BJ (cell line): Measurements from ENCODE around the gene IL1RL2. TPM values are rescaled to one million over a fixed set of nuclear protein-coding genes. Genes with fewer than 3 reads are reported as not detected.
A peak's percentile ranks its signal among the peaks of the same experiment; 100 is the strongest.

Experiments used
- CTCF ChIA-PET: fragments of 350-600 bp; formaldehyde crosslinking; extraction: SDS; loops from one replicate; lab custom pipeline; 2021; ENCODE audit warnings: antibody characterized with exemption, inconsistent platforms; lab: Yijun Ruan, JAX
- POLR2A ChIA-PET: fragments of 300-600 bp; sonication (Branson Sonifier 250); formaldehyde crosslinking; extraction: SDS; loops from one replicate; lab custom pipeline; 2021; ENCODE audit warnings: antibody characterized with exemption; lab: Charles Lee
- DNase-seq: peaks from one replicate; pipeline ENCODE4 v3.0.0-alpha.2; 2011; ENCODE audit warnings: low read depth
- H3K27me3 ChIP-seq: 2 replicates; pipeline ENCODE4 v1.6.0; 2011; ENCODE audit warnings: low read length; ENCODE audit not compliant: control insufficient read depth, insufficient read depth
- H3K36me3 ChIP-seq: 2 replicates; pipeline ENCODE4 v1.5.1; 2011; ENCODE audit warnings: low read length; ENCODE audit not compliant: control insufficient read depth, insufficient read depth
- H3K4me3 ChIP-seq: 2 replicates; pipeline ENCODE4 v1.5.1; 2011; ENCODE audit warnings: low read depth, mild to moderate bottlenecking, control low read depth, low read length
- polyA minus RNA-seq: library from RNA; depleted of rRNA, polyadenylated mRNA; stranded (reverse); fragments of >200 nt; gene quantifications from 2 replicates; pipeline ENCODE4 v1.2.3, GENCODE V29; 2011; rRNA and poly(A)+ RNA removed
- polyA plus RNA-seq: library from polyadenylated mRNA; depleted of rRNA; stranded (reverse); fragments of >200 nt; gene quantifications from 2 replicates; pipeline ENCODE4 v1.2.3, GENCODE V29; 2011; rRNA removed
- TF ChIP-seq, protein P1 (sequence below): IDR thresholded peaks from 2 replicates; pipeline ENCODE4 v1.5.1; 2011; ENCODE audit warnings: low read depth, mild to moderate bottlenecking, control low read depth, inconsistent platforms, low read length, moderate library complexity; ENCODE audit not compliant: insufficient read depth

IL1RL2 gene
- polyA plus RNA-seq: 0.09 and 0.11 TPM in 2 replicates
- polyA minus RNA-seq: 0.15 and 0.28 TPM in 2 replicates

DNA sequence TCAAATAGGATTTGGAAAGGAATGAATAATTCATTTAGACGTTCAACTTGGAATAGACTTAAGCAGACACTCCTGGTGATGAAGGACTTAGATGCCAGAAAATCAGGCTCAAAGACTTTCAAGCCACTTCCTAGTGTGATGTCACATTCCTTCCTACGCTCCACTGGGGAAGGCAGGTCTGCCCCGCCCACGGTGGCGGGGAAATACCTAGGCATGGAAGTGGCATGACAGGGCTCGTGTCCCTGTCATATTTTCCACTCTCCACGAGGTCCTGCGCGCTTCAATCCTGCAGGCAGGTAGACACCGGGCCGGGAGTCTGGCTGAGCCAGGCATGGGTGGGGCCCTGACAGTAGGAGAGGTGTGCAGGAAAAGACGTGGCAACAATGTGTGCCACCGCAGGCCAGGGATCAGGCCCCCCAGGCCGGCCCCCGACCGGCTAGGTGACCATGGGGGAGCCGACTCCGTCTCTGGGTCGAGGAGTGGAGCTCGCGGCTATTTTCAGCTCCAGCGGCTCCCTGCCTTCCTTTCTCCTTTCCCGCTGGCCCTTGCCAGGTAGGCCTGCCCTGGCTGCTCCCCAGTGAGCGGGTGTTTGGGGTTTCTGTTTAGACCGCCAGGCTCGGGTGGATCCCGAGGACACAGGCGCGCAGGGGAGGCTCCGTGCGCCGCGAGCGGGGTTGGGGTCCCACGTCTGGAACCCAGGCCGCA is at the start of gene IL1RL2:
Gene IL1RL2, plus strand, starts transcription at position 233 of the 705 bp plus-strand sequence. CDS start 845 bp downstream, outside the sequence.
- ChIA-PET CTCF (interaction anchor here (1.8 kb wide), 1 partner anchor 54 kb away, joined by 6 read pairs; no protein-coding TSS in a partner anchor), POLR2A (no interaction called here)
- Histone ChIP-seq H3K27me3 (no peaks in the 10 kb centered on the region; the same call in 1 of the 2 replicates), H3K36me3 (no peaks in the 10 kb centered on the region), H3K4me3 (peak within 1 kb of the TSS; percentile 37)
- DNase-seq: no peak
- TF ChIP-seq, protein P1, sequence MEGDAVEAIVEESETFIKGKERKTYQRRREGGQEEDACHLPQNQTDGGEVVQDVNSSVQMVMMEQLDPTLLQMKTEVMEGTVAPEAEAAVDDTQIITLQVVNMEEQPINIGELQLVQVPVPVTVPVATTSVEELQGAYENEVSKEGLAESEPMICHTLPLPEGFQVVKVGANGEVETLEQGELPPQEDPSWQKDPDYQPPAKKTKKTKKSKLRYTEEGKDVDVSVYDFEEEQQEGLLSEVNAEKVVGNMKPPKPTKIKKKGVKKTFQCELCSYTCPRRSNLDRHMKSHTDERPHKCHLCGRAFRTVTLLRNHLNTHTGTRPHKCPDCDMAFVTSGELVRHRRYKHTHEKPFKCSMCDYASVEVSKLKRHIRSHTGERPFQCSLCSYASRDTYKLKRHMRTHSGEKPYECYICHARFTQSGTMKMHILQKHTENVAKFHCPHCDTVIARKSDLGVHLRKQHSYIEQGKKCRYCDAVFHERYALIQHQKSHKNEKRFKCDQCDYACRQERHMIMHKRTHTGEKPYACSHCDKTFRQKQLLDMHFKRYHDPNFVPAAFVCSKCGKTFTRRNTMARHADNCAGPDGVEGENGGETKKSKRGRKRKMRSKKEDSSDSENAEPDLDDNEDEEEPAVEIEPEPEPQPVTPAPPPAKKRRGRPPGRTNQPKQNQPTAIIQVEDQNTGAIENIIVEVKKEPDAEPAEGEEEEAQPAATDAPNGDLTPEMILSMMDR: no peak

DNA sequence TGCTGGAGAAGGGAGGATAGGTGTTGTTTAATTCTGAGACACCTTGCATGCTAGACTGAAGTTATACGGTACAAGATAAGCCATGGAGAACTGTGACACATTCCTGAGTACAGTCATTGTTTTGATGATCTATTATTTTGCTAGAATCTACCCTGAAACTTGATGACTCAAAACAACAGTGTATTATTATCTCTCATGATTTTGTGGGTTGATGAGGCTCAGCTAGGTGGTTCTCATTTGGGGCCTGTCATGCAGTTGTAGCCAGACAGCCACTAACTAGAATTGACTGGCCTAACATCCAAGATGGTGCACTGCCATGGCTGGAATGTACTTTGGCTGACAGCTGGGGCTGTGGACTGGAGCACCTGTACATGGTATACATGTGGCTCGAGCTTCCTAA is 49.7 kb upstream of the IL1RL2 start:
- no peak for DNase-seq
- TF ChIP-seq, protein P1: no peak
- no peaks in the 10 kb centered on the region for H3K36me3 ChIP-seq
- ChIA-PET CTCF (interaction anchor here (2.1 kb wide), 1 partner anchor 103 kb away, joined by 6 read pairs; no protein-coding TSS in a partner anchor), POLR2A (no interaction called here)
- no peaks in the 10 kb centered on the region for H3K27me3 ChIP-seq
- no peak overlapping the region for H3K4me3 ChIP-seq

DNA sequence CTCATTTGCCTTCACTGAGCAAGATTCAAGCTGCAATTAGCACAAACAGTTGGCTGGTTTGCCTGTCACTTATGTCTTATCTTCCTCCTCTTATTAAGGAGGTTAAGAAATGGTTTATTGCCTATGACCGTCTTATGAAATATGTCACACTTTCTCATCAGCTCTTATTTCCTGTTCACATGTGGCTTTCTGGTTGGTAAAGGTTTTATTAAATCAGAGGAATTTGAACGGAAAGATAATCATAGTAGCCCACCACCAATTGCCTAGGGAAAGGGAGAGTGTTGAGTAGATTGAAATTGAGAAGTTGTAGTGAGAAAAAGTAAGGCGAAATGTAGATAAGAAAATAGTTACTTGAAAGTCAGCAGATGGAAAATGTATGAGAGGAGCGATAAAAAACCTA is 48.5 kb upstream of the IL1RL2 start:
- TF ChIP-seq, protein P1: no peak
- CTCF ChIA-PET: no interaction called here
- no peaks in the 10 kb centered on the region for H3K27me3 ChIP-seq
- POLR2A ChIA-PET: no interaction called here
- no peak for DNase-seq
- no peak overlapping the region for H3K4me3 ChIP-seq
- no peaks in the 10 kb centered on the region for H3K36me3 ChIP-seq

DNA sequence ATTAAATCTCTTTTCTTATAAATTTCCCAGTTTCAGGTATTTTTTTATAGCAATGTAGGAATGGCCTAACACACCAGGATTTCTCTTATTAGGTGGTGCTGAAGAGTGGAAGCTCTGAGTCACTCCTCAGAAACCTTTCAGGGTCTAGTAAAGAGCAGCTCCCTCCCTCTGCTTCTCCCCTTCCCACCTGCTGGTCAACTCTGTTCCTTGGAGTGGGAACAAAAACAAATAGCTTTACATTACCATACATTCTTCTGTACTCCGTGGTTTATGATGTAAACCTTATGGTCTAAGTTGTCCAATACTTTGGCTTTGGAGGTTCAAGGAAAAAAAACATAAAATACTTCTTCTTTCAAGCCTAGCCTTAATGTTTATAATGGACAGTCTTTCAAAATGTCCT is 47.0 kb upstream of the IL1RL2 start:
- TF ChIP-seq, protein P1: no peak
- CTCF ChIA-PET: interaction anchor here (0.7 kb wide), 1 partner anchor 310 kb away, joined by 3 read pairs; no protein-coding TSS in a partner anchor
- no peak overlapping the region for H3K4me3 ChIP-seq
- POLR2A ChIA-PET: no interaction called here
- no peak for DNase-seq
- no peaks in the 10 kb centered on the region for H3K36me3 ChIP-seq
- H3K27me3 ChIP-seq: no peaks in the 10 kb centered on the region

DNA sequence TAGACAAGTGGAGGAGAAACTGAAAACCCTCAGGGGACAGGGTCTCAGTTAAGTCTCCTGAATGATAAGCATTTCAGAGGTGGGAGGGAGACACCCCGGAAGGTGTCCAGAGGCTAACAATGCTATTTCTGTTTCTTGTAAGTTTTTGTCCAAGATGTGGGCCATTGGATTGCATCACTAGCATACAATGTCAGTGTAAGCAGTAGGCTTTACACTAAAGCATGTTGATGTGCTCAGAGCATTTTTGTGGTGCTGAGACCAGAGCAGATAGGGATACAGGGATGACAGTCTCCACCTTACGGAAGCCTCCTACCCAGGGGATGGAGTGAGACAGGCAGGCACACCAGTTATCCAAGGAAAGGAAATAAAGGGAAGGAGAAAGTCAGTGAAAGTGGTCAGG is 46.4 kb upstream of the IL1RL2 start:
- POLR2A ChIA-PET: interaction anchor here (1.0 kb wide), 1 partner anchor 103 kb away, joined by 4 read pairs; no protein-coding TSS in a partner anchor
- CTCF ChIA-PET: interaction anchor here (0.7 to 2.2 kb wide), 2 partner anchors 120 to 310 kb away, joined by 3 to 9 read pairs; no protein-coding TSS in a partner anchor
- Histone ChIP-seq H3K4me3 (no peak overlapping the region), H3K27me3 (no peaks in the 10 kb centered on the region), H3K36me3 (peaks cover 3% of the 10 kb centered on the region)
- DNase-seq: no peak
- TF ChIP-seq, protein P1: no peak
